Measurements from ENCODE around the gene HOMER3.

DNA sequence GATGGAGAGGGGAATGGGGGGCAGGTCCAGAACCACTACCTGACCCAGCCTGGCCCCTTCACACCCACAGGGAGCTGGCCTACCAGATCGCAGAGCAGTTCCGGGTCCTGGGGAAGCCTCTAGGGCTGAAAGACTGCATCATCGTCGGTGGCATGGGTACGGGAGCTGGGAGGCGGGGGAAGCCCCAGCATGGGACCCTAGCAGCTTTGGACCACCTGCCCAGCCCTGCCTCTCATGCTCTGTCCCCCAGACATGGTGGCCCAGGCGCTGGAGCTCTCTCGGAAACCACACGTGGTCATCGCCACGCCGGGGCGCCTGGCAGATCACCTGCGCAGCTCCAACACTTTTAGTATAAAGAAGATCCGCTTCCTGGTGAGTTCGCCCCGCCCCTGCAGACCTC lies 19.4 kb downstream of the HOMER3 start:
- TF ChIP-seq, protein P1, sequence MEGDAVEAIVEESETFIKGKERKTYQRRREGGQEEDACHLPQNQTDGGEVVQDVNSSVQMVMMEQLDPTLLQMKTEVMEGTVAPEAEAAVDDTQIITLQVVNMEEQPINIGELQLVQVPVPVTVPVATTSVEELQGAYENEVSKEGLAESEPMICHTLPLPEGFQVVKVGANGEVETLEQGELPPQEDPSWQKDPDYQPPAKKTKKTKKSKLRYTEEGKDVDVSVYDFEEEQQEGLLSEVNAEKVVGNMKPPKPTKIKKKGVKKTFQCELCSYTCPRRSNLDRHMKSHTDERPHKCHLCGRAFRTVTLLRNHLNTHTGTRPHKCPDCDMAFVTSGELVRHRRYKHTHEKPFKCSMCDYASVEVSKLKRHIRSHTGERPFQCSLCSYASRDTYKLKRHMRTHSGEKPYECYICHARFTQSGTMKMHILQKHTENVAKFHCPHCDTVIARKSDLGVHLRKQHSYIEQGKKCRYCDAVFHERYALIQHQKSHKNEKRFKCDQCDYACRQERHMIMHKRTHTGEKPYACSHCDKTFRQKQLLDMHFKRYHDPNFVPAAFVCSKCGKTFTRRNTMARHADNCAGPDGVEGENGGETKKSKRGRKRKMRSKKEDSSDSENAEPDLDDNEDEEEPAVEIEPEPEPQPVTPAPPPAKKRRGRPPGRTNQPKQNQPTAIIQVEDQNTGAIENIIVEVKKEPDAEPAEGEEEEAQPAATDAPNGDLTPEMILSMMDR (IDR thresholded peaks at IDR 0.05; ENCODE audit: poor library complexity) = no peak
- no peak for TF ChIP-seq EZH2 (IDR thresholded peaks at IDR 0.05; ENCODE audit: borderline replicate concordance)

All from hepatocyte (in vitro differentiated cells).